Vagina (tissue), 2 donors: ENCODE results near the gene TMEM151B. TPM values are rescaled to one million over a fixed set of nuclear protein-coding genes. Genes with fewer than 3 reads are reported as not detected.
A peak's percentile ranks its signal among the peaks of the same experiment; 100 is the strongest.

Experiments
- DNase-seq, 2 donors: peaks; one replicate each; pipeline ENCODE4 v3.0.0-alpha.2; 2017; ENCODE audit errors: extremely low spot score in 2 of 2
- H3K27ac ChIP-seq: fragments of 200-600 bp; sonication (generic); one replicate; pipeline ENCODE4 v1.5.1; 2019
- H3K27me3 ChIP-seq: fragments of 200-600 bp; sonication (generic); one replicate; pipeline ENCODE4 v1.5.1; 2019
- H3K36me3 ChIP-seq, 2 donors: fragments of 200-600 bp; sonication (generic); one replicate each; pipeline ENCODE4 v1.5.1; 2017 to 2019
- H3K4me1 ChIP-seq: fragments of 200-600 bp; sonication (generic); one replicate; pipeline ENCODE4 v1.5.1; 2019
- H3K4me3 ChIP-seq, 2 donors: fragments of 200-600 bp; sonication (generic); 1 replicate in 1 of 2; 2 replicates in 1 of 2; pipeline ENCODE4 v1.5.1; 2016 to 2019
- H3K9me3 ChIP-seq: fragments of 200-600 bp; sonication (generic); one replicate; pipeline ENCODE4 v1.5.1; 2019
- POLR2A ChIP-seq, 2 donors: fragments of 450-650 bp; IDR thresholded peaks; one replicate each; pipeline ENCODE4 v1.6.1; 2017; ENCODE audit warnings: antibody characterized with exemption in 2 of 2, mild to moderate bottlenecking in 2 of 2, moderate library complexity in 2 of 2
- POLR2AphosphoS5 ChIP-seq, 2 donors: sonication (generic); formaldehyde crosslinking; IDR thresholded peaks; one replicate each; pipeline ENCODE4 v1.9.0; 2017; ENCODE audit warnings: antibody characterized with exemption in 2 of 2, mild to moderate bottlenecking in 2 of 2, low read depth in 1 of 2; ENCODE audit not compliant: insufficient read depth in 1 of 2
- intact Hi-C: fragments of 100-400 bp; cut with DNase I; formaldehyde crosslinking; loops from one replicate; pipeline ENCODE4 v1.15.1; 2023
- total RNA-seq: library from RNA; depleted of rRNA; stranded (reverse); fragments of >200 nt; gene quantifications from one replicate; pipeline ENCODE4 v1.2.3, GENCODE V29; 2016
- TF ChIP-seq, protein P1 (sequence below), 3 experiments: fragments of 450-650 bp in 2 of 3; fragments of 200-600 bp in 1 of 3; sonication (generic) in 1 of 3; IDR thresholded peaks; one replicate each; pipeline ENCODE4 v1.5.1; 2017 to 2019; ENCODE audit warnings: antibody characterized with exemption in 3 of 3, mild to moderate bottlenecking in 2 of 3, moderate library complexity in 2 of 3

TMEM151B gene
- total RNA-seq, 1 donor from 2014 or later = 0.49 TPM

DNA sequence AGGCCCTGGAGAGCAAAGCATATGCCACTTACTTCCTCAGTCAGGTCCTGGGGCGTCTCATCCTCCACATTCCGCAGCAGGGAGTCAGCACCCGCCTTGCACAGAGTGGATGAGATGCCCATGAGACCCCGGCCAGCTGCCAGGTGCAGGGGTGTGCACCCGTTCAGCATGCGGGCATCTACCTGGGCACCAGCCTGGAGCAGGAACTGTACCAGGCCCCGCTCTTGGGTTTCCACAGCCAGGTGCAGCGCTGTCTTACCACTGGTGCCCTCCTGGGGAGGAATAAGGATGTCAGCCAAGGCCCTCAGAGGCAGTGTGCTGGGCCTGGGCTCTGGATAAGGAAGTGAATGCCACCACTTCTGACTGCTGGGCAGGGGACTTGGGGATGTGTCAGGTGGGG is 10.2 kb upstream of the TMEM151B start:
- DNase-seq = no peak
- no peaks in the 10 kb centered on the region for H3K9me3 ChIP-seq
- intact Hi-C loops = no loop called here

GRCh38 chr6:44260451-44261297 is 9.6 kb upstream of the TMEM151B start:
- TF ChIP-seq POLR2A (IDR thresholded peaks at IDR 0.05) (no peak), POLR2AphosphoS5 (IDR thresholded peaks at IDR 0.05; ENCODE audit: insufficient read depth in 1 of 2, low read depth in 1 of 2) (no peak)
- TF ChIP-seq, protein P1, sequence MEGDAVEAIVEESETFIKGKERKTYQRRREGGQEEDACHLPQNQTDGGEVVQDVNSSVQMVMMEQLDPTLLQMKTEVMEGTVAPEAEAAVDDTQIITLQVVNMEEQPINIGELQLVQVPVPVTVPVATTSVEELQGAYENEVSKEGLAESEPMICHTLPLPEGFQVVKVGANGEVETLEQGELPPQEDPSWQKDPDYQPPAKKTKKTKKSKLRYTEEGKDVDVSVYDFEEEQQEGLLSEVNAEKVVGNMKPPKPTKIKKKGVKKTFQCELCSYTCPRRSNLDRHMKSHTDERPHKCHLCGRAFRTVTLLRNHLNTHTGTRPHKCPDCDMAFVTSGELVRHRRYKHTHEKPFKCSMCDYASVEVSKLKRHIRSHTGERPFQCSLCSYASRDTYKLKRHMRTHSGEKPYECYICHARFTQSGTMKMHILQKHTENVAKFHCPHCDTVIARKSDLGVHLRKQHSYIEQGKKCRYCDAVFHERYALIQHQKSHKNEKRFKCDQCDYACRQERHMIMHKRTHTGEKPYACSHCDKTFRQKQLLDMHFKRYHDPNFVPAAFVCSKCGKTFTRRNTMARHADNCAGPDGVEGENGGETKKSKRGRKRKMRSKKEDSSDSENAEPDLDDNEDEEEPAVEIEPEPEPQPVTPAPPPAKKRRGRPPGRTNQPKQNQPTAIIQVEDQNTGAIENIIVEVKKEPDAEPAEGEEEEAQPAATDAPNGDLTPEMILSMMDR (IDR thresholded peaks at IDR 0.05) = no peak
- no peak overlapping the region for H3K27ac ChIP-seq
- no peaks in the 10 kb centered on the region for H3K9me3 ChIP-seq
- peaks cover 55% of the 10 kb centered on the region for H3K4me1 ChIP-seq
- H3K27me3 ChIP-seq = no peaks in the 10 kb centered on the region
- H3K36me3 ChIP-seq = no peaks in the 10 kb centered on the region
- DNase-seq = no peak
- intact Hi-C loops = no loop called here
- H3K4me3 ChIP-seq = no peak overlapping the region

More for the DNA sequence above, 10.2 kb upstream of the TMEM151B start:
- H3K27me3 ChIP-seq = no peaks in the 10 kb centered on the region
- no peak overlapping the region for H3K4me3 ChIP-seq
- H3K27ac ChIP-seq = no peak overlapping the region
- no peak for TF ChIP-seq POLR2AphosphoS5 (IDR thresholded peaks at IDR 0.05; ENCODE audit: insufficient read depth in 1 of 2, low read depth in 1 of 2)
- TF ChIP-seq, protein P1 (IDR thresholded peaks at IDR 0.05) = no peak
- TF ChIP-seq POLR2A (IDR thresholded peaks at IDR 0.05) = no peak
- H3K4me1 ChIP-seq = peaks cover 53% of the 10 kb centered on the region
- peaks cover 0 to 2% of the 10 kb centered on the region in 2 donors for H3K36me3 ChIP-seq

GRCh38 chr6:44261581-44261980 is 8.7 kb upstream of the TMEM151B start:
- no peak overlapping the region for H3K27ac ChIP-seq
- H3K9me3 ChIP-seq = no peaks in the 10 kb centered on the region
- no peak overlapping the region for H3K4me3 ChIP-seq
- no peak for DNase-seq
- H3K36me3 ChIP-seq = no peaks in the 10 kb centered on the region
- intact Hi-C loops = no loop called here
- no peaks in the 10 kb centered on the region for H3K27me3 ChIP-seq
- peaks cover 47% of the 10 kb centered on the region for H3K4me1 ChIP-seq
- TF ChIP-seq, protein P1 (IDR thresholded peaks at IDR 0.05) = no peak

DNA sequence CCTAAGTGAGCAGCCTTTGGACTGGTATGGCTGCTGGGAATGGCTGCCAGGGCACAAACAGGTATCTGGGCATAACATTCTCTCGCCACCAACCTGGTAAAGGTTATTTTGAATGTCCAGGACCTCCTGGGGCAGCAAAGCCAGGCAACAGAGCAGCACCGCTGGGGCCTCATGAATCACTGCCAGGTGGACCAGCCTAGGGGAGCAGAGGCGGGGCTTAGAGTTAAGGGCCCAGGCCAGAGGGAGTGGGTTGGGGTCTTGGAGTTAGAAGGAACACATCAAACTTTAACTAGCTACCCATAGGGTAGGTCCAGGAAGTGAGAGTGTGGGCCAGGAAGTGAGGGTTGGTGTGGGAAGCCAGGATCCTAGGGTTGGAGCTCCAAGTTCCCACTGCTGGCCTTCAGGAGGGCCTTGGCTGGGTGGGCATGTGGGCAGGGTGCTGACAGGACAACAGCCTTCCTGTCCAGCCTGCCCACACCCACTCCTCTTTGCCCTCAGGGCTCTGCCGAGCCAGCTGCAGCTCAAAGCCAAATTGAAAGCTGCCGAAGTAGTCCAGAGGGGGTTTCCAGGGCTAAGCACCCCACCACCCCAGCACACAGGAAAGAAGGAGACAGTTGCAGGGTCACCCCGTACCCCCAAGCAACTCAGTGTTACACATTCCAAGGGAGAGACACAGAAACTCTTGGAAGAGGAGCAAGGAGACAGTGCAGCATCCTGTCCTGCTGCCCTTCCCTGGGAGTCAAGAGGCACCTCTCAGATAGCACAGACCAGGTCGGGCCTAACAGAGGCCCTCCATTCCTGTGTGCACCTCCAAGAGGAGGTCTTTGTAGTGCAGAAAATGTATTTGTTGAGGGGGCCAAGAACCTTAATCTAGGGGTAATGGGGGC is 7.5 kb upstream of the TMEM151B start:
- peak overlapping the region; percentile 46 for H3K27ac ChIP-seq
- intact Hi-C loops = no loop called here

More for the DNA sequence above, 7.5 kb upstream of the TMEM151B start:
- TF ChIP-seq POLR2A (IDR thresholded peaks at IDR 0.05) (no peak), POLR2AphosphoS5 (IDR thresholded peaks at IDR 0.05; ENCODE audit: insufficient read depth in 1 of 2, low read depth in 1 of 2) (no peak)
- TF ChIP-seq, protein P1 (IDR thresholded peaks at IDR 0.05) = no peak
- H3K4me3 ChIP-seq = peak overlapping the region in 1 of 2 donors; percentile 77
- DNase-seq = no peak
- H3K36me3 ChIP-seq = no peaks in the 10 kb centered on the region
- no peaks in the 10 kb centered on the region for H3K9me3 ChIP-seq
- no peaks in the 10 kb centered on the region for H3K27me3 ChIP-seq
- peaks cover 39% of the 10 kb centered on the region for H3K4me1 ChIP-seq
